Keratinocyte (primary cell): Measurements from ENCODE around the gene EIF3L.

Experiments
- EZH2 ChIP-seq: IDR thresholded peaks from one replicate; pipeline ENCODE4 v1.6.1; 2012; ENCODE audit warnings: inconsistent platforms, mild to moderate bottlenecking, low read length, moderate library complexity
- TF ChIP-seq, protein P1 (sequence below), 3 experiments: IDR thresholded peaks in 1 of 3; conservative IDR thresholded peaks in 1 of 3; optimal IDR thresholded peaks in 1 of 3; 2 replicates in 2 of 3; 3 replicates in 1 of 3; pipeline versions ENCODE3 to v1.5.1; 2011; ENCODE audit warnings: low read length in 3 of 3, mild to moderate bottlenecking in 3 of 3, moderate library complexity in 2 of 3, control low read depth in 1 of 3, inconsistent platforms in 1 of 3; ENCODE audit not compliant: insufficient read depth in 2 of 3; ENCODE audit errors: extremely low read depth in 1 of 3

DNA sequence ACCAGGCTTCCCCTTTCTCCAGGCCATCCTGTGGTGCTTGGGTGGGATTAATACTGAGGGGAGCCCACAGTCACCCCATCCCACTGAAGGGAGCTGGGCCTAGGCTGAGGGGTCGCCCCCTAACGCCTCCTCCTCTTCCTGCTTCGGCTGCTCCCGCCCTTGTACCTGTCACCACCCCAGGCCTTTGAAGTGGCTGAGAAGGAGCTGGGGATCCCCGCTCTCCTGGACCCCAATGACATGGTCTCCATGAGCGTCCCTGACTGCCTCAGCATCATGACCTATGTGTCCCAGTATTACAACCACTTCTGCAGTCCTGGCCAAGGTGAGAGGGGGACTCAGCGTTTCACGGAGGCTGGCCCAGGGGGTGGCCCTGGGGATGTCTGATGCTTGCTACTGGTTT is 63.0 kb downstream of the EIF3L start:
- TF ChIP-seq, protein P1, sequence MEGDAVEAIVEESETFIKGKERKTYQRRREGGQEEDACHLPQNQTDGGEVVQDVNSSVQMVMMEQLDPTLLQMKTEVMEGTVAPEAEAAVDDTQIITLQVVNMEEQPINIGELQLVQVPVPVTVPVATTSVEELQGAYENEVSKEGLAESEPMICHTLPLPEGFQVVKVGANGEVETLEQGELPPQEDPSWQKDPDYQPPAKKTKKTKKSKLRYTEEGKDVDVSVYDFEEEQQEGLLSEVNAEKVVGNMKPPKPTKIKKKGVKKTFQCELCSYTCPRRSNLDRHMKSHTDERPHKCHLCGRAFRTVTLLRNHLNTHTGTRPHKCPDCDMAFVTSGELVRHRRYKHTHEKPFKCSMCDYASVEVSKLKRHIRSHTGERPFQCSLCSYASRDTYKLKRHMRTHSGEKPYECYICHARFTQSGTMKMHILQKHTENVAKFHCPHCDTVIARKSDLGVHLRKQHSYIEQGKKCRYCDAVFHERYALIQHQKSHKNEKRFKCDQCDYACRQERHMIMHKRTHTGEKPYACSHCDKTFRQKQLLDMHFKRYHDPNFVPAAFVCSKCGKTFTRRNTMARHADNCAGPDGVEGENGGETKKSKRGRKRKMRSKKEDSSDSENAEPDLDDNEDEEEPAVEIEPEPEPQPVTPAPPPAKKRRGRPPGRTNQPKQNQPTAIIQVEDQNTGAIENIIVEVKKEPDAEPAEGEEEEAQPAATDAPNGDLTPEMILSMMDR (optimal IDR thresholded peaks at IDR 0.05 in 1 of 3, IDR thresholded peaks at IDR 0.05 in 1 of 3, conservative IDR thresholded peaks at IDR 0.05 in 1 of 3; ENCODE audit: extremely low read depth in 1 of 3, insufficient read depth in 2 of 3, low read length in 3 of 3), result no peak
- no peak for TF ChIP-seq EZH2
